ENCODE results near the gene DLG2. TPM values are rescaled to one million over a fixed set of nuclear protein-coding genes. Genes with fewer than 3 reads are reported as not detected.

The DLG2 gene
- total and polyA plus RNA-seq, 12 donors, result 1.0 to 14.8 (median 7.4) TPM

DNA sequence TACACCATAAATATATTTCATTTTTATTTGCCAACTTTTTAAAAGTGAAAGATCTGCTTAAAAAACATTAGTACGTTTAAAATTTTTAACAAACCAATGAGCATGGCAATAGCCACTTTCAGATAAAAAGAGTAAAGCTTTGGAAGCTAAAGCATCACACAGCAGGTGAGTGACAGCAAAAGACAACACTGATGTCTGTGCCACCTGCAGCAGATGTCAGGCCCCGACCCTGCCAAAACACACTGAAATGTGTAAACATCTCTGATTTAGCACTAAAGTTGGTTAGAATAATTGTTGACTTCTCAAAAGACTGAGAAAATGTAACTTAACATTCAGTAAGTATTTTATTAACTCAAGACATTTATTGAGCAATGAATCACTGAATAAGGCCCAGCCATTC is 232.9 kb downstream of the DLG2 start:
- WGBS, 2 donors, result 56 to 67% methylated on average over 2 of the region's 2 CpGs
- Histone ChIP-seq H3K4me1 (no peaks in the 10 kb centered on the region), H3K36me3 (no peaks in the 10 kb centered on the region), H3K27ac (no peak overlapping the region), H3K9me3 (peaks cover 0 to 44% (median 8%) of the 10 kb centered on the region in 11 donors), H3K27me3 (no peaks in the 10 kb centered on the region), H3K4me3 (no peak overlapping the region)
- intact Hi-C loops (cut with DNase I), result no loop called here
- no peak for ATAC-seq
- TF ChIP-seq, protein P1, sequence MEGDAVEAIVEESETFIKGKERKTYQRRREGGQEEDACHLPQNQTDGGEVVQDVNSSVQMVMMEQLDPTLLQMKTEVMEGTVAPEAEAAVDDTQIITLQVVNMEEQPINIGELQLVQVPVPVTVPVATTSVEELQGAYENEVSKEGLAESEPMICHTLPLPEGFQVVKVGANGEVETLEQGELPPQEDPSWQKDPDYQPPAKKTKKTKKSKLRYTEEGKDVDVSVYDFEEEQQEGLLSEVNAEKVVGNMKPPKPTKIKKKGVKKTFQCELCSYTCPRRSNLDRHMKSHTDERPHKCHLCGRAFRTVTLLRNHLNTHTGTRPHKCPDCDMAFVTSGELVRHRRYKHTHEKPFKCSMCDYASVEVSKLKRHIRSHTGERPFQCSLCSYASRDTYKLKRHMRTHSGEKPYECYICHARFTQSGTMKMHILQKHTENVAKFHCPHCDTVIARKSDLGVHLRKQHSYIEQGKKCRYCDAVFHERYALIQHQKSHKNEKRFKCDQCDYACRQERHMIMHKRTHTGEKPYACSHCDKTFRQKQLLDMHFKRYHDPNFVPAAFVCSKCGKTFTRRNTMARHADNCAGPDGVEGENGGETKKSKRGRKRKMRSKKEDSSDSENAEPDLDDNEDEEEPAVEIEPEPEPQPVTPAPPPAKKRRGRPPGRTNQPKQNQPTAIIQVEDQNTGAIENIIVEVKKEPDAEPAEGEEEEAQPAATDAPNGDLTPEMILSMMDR (IDR thresholded peaks at IDR 0.05), result no peak
- DNase-seq, result no peak

DNA sequence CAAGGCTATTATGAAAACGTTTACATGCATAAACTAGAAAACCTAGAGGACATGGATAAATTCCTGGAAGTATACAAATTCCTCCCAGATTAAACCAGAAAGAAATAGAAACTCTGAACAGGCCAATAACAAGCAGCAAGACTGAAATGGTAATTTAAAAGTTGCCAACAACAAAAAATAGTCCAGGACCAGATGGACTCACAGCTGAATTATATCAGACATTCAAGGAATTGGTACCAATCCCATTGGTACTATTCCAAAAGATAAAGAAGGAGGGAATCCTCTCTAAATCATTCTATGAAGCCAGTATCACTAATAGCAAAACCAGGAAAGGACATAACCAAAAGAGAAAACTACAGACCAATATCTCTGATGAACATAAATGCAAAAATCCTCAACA is 236.0 kb downstream of the DLG2 start:
- Histone ChIP-seq H3K27me3 (no peaks in the 10 kb centered on the region), H3K36me3 (no peaks in the 10 kb centered on the region), H3K4me3 (no peak overlapping the region), H3K4me1 (no peaks in the 10 kb centered on the region), H3K27ac (no peak overlapping the region), H3K9me3 (peaks cover 0 to 32% (median 8%) of the 10 kb centered on the region in 11 donors)
- intact Hi-C loops (cut with DNase I), result no loop called here
- ATAC-seq, result no peak
- DNase-seq, result no peak
- 63 to 68% methylated on average over 1 of the region's 1 CpG for WGBS, 2 donors
- TF ChIP-seq, protein P1 (IDR thresholded peaks at IDR 0.05), result no peak

DNA sequence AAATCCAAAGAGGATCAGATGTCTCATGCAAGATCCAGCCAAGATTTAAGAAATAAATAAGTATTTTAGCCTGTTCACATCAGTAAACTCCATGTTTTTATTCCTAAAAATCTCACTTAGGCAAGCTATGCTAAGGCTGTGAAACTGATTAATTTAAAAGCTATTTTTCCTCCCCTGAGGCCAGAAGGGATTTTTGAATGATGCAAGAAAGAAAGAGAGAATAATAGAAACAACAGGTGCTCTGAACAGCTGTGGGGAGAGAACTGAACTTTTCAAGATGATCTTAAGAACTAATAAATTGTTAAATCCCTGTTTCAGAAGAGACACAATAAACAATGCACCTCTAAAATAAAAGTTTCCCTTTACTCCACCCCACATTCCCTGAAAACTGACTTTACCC is 241.6 kb downstream of the DLG2 start:
- TF ChIP-seq, protein P1 (IDR thresholded peaks at IDR 0.05), result no peak
- Histone ChIP-seq H3K9me3 (peaks cover 0 to 28% (median 4%) of the 10 kb centered on the region in 11 donors), H3K4me1 (no peaks in the 10 kb centered on the region), H3K4me3 (no peak overlapping the region), H3K27ac (no peak overlapping the region), H3K36me3 (no peaks in the 10 kb centered on the region), H3K27me3 (no peaks in the 10 kb centered on the region)
- intact Hi-C loops (cut with DNase I), result no loop called here
- no peak for ATAC-seq
- no peak for DNase-seq

DNA sequence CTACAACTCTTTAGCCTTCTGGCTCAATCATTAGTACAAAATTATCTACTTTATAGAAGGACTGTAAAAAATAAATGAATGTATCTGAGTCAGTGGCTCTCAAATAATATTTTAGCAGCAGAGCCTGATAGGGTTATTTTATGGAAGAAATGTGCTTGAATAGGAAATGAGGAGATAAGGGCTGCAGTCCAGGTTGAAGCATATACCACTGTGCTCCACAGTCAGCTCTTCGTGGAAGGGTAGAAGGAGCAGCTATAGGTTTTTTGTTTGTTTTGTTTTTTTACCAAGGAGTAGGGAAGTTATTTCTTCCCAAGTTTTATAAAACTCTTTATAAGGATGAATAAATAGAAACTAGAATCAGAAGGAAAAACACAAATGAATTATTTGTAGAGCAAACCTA is 242.0 kb downstream of the DLG2 start:
- TF ChIP-seq, protein P1 (IDR thresholded peaks at IDR 0.05), result no peak
- 56 to 74% methylated on average over 1 of the region's 1 CpG for WGBS, 2 donors
- H3K27me3 ChIP-seq, result no peaks in the 10 kb centered on the region
- intact Hi-C loops (cut with DNase I), result no loop called here
- no peaks in the 10 kb centered on the region for H3K4me1 ChIP-seq
- no peaks in the 10 kb centered on the region for H3K36me3 ChIP-seq
- ATAC-seq, result no peak
- H3K27ac ChIP-seq, result no peak overlapping the region
- no peak overlapping the region for H3K4me3 ChIP-seq
- H3K9me3 ChIP-seq, result peaks cover 0 to 28% (median 4%) of the 10 kb centered on the region in 11 donors
- DNase-seq, result no peak

Measured in heart right ventricle (tissue), 16 donors.